ENCODE data around the gene OR10D3. TPM values are rescaled to one million over a fixed set of nuclear protein-coding genes. Genes with fewer than 3 reads are reported as not detected.
"Not testable (repeated sequence)": the region's sequence is repeated elsewhere in the genome, so short reads cannot be mapped to it uniquely, and the experiment has no call there.

Gene OR10D3
- total and polyA plus RNA-seq, 4 donors, result not detected

DNA sequence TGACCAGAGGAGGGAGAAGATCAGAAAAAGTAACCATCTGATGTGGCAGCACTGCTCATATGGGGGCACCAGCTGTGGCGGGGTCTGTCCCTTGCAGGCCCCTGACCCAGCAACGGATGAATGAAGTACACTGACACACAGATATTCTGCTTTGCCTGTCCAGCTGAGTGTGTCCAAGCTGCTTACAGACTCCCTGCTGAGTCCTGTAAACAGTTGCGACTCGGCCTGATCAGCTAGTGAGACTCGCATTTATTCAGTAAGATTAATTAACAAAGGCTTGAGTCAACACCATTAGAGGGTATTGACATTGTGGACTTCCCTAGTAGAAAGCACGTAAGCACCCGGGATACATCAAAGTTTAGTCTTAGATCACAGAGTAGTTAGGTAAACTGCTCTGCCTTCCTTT, 15.3 kb upstream of the OR10D3 start:
- TF ChIP-seq CTCF (IDR thresholded peaks at IDR 0.05; ENCODE audit: control extremely low read depth, extremely low read depth), result no peak
- 52 to 85% methylated on average over 7 of the region's 7 CpGs for WGBS, 2 donors
- ATAC-seq (ENCODE audit: insufficient read depth, low FRiP score) (no peak), DNase-seq (no peak)
- Histone ChIP-seq H3K36me3 (ENCODE audit: control insufficient read depth in 4 of 4, insufficient read depth in 4 of 4, low read length in 4 of 4) (no peaks in the 10 kb centered on the region), H3K4me1 (ENCODE audit: control insufficient read depth in 5 of 5, insufficient read depth in 5 of 5, low read length in 5 of 5) (no peaks in the 10 kb centered on the region), H3K9ac (ENCODE audit: insufficient read depth in 1 of 2, low read length in 2 of 2) (no peak overlapping the region), H3K27me3 (ENCODE audit: control insufficient read depth in 3 of 3, insufficient read depth in 3 of 3, low read length in 2 of 3) (no peaks in the 10 kb centered on the region), H3K27ac (ENCODE audit: low read depth in 1 of 2, low read length in 1 of 2) (no peak overlapping the region), H3K4me3 (no peak overlapping the region), H3K9me3 (ENCODE audit: control insufficient read depth in 4 of 4, insufficient read depth in 3 of 4, low read length in 3 of 4) (no peaks in the 10 kb centered on the region)

- Histone ChIP-seq H3K27me3 (ENCODE audit: control insufficient read depth in 3 of 3, insufficient read depth in 3 of 3, low read length in 2 of 3) (no peaks in the 10 kb centered on the region), H3K27ac (ENCODE audit: low read depth in 1 of 2, low read length in 1 of 2) (no peak overlapping the region), H3K4me3 (no peak overlapping the region), H3K9me3 (ENCODE audit: control insufficient read depth in 4 of 4, insufficient read depth in 3 of 4, low read length in 3 of 4) (no peaks in the 10 kb centered on the region), H3K36me3 (ENCODE audit: control insufficient read depth in 4 of 4, insufficient read depth in 4 of 4, low read length in 4 of 4) (no peaks in the 10 kb centered on the region), H3K4me1 (ENCODE audit: control insufficient read depth in 5 of 5, insufficient read depth in 5 of 5, low read length in 5 of 5) (no peaks in the 10 kb centered on the region), H3K9ac (ENCODE audit: insufficient read depth in 1 of 2, low read length in 2 of 2) (no peak overlapping the region)
- DNase-seq (no peak), ATAC-seq (ENCODE audit: insufficient read depth, low FRiP score) (no peak)
- no peak for TF ChIP-seq CTCF (IDR thresholded peaks at IDR 0.05; ENCODE audit: control extremely low read depth, extremely low read depth)
Observed at GRCh38 chr11:124168796-124169195, 14.3 kb upstream of the OR10D3 start.

DNA sequence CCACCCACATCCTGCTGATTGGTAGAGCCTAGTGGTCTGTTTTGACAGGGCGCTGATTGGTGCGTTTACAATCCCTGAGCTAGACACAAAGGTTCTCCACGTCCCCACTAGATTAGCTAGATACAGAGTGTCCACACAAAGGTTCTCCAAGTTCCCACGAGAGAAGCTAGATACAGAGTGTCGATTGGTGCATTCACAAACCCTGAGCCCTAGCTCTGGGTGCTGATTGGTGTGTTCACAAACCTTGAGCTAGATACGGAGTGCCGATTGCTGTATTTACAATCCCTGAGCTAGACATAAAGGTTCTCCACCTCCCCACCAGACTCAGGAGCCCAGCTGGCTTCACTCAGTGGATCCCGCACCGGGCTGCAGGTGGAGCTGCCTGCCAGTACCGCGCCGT, 12.8 kb upstream of the OR10D3 start:
- not testable (repeated sequence) for H3K4me1 ChIP-seq (ENCODE audit: control insufficient read depth in 5 of 5, insufficient read depth in 5 of 5, low read length in 5 of 5); H3K27ac ChIP-seq (ENCODE audit: low read depth in 1 of 2, low read length in 1 of 2); H3K9ac ChIP-seq (ENCODE audit: insufficient read depth in 1 of 2, low read length in 2 of 2); H3K9me3 ChIP-seq (ENCODE audit: control insufficient read depth in 4 of 4, insufficient read depth in 3 of 4, low read length in 3 of 4); H3K4me3 ChIP-seq; H3K27me3 ChIP-seq (ENCODE audit: control insufficient read depth in 3 of 3, insufficient read depth in 3 of 3, low read length in 2 of 3); DNase-seq; H3K36me3 ChIP-seq (ENCODE audit: control insufficient read depth in 4 of 4, insufficient read depth in 4 of 4, low read length in 4 of 4); ATAC-seq (ENCODE audit: insufficient read depth, low FRiP score)
- WGBS, 2 donors, result 76% methylated on average over 3 of the region's 12 CpGs; no CpG with 5 or more reads in 1 of the 2 donors

DNA sequence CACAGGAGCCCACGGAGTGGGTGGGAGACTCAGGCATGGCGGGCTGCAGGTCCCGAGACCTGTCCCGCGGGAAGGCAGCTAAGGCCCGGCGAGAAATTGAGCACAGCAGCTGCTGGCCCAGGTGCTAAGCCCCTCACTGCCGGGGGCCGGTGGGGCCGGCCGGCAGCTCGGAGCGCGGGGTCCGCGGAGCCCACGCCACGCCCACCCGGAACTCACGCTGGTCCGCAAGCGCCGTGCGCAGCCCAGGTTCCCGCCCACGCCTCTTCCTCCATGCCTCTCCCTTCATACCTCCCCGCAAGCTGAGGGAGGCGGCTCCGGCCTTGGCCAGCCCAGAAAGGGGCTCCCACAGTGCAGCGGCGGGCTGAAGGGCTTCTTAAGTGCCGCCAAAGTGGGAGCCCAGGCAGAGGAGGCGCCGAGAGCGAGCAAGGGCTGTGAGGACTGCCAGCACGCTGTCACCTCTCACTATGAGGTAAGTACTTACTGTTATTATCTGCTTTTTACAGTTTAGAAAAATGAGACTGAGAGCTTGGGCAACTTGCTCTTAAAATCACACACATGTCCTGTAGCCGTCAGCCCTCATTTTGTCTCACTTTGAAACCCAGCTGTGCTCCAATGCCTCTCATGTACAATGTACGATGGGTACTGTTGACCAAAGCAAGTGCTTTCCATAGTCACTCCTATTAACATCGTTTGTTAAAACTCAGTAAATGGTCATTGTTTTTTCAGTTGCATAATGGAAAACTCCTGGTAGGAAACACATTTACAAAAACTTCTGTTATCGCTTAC, 12.2 kb upstream of the OR10D3 start:
- H3K27me3 ChIP-seq (ENCODE audit: control insufficient read depth in 3 of 3, insufficient read depth in 3 of 3, low read length in 2 of 3), result no peaks in the 10 kb centered on the region
- no peak for TF ChIP-seq CTCF (IDR thresholded peaks at IDR 0.05; ENCODE audit: control extremely low read depth, extremely low read depth)
- no peak overlapping the region for H3K9ac ChIP-seq (ENCODE audit: insufficient read depth in 1 of 2, low read length in 2 of 2)
- WGBS, 2 donors, result 90 to 93% methylated on average over 26 to 38 of the region's 40 CpGs
- H3K4me3 ChIP-seq, result no peak overlapping the region
- no peaks in the 10 kb centered on the region for H3K9me3 ChIP-seq (ENCODE audit: control insufficient read depth in 4 of 4, insufficient read depth in 3 of 4, low read length in 3 of 4)
- ATAC-seq (ENCODE audit: insufficient read depth, low FRiP score) (no peak), DNase-seq (no peak)
- no peaks in the 10 kb centered on the region for H3K36me3 ChIP-seq (ENCODE audit: control insufficient read depth in 4 of 4, insufficient read depth in 4 of 4, low read length in 4 of 4)
- no peak overlapping the region for H3K27ac ChIP-seq (ENCODE audit: low read depth in 1 of 2, low read length in 1 of 2)
- H3K4me1 ChIP-seq (ENCODE audit: control insufficient read depth in 5 of 5, insufficient read depth in 5 of 5, low read length in 5 of 5), result no peaks in the 10 kb centered on the region
